Activated CD8-positive, alpha-beta memory T cell treated with anti-CD3 and anti-CD28 coated beads, Interleukin-2, amount 50 U/mL, for 24 hours (primary cell): Measurements from ENCODE around the gene PDE7B.

Source experiments
- DNase-seq: peaks from one replicate; pipeline ENCODE4 v3.0.0-alpha.2; 2020; ENCODE audit errors: extremely low read depth

Gene PDE7B

GRCh38 chr6:135932651-135933050 is 81.2 kb downstream of the PDE7B start:
- DNase-seq = no peak

GRCh38 chr6:135935941-135936601 is 84.6 kb downstream of the PDE7B start:
- DNase-seq = no peak

GRCh38 chr6:135936606-135937005 is 85.1 kb downstream of the PDE7B start:
- DNase-seq = no peak

GRCh38 chr6:135937106-135937505 is 85.6 kb downstream of the PDE7B start:
- no peak for DNase-seq

GRCh38 chr6:135938576-135939207 is 87.2 kb downstream of the PDE7B start:
- no peak for DNase-seq

GRCh38 chr6:135939208-135939591 is 87.7 kb downstream of the PDE7B start:
- DNase-seq = no peak

- no peak for DNase-seq
Measured at GRCh38 chr6:135940616-135941167, 89.2 kb downstream of the PDE7B start.

- DNase-seq = no peak
Measured at GRCh38 chr6:135941275-135942025, 89.9 kb downstream of the PDE7B start.

GRCh38 chr6:135944120-135944519 is 92.6 kb downstream of the PDE7B start:
- no peak for DNase-seq

GRCh38 chr6:135946674-135947073 is 95.2 kb downstream of the PDE7B start:
- DNase-seq = no peak

GRCh38 chr6:135950669-135951068 is 99.2 kb downstream of the PDE7B start:
- no peak for DNase-seq

GRCh38 chr6:135951169-135951568 is 99.7 kb downstream of the PDE7B start:
- DNase-seq = no peak

GRCh38 chr6:135953818-135954217 is 102.3 kb downstream of the PDE7B start:
- no peak for DNase-seq

- no peak for DNase-seq
Measured at GRCh38 chr6:135955099-135955498, 103.6 kb downstream of the PDE7B start.

- DNase-seq = no peak
Measured at GRCh38 chr6:135962731-135963130, 111.2 kb downstream of the PDE7B start.

- no peak for DNase-seq
Measured at GRCh38 chr6:135970750-135971149, 119.2 kb downstream of the PDE7B start.

GRCh38 chr6:135971351-135971750 is 119.8 kb downstream of the PDE7B start:
- no peak for DNase-seq

GRCh38 chr6:135972150-135972549 is 120.6 kb downstream of the PDE7B start:
- no peak for DNase-seq

- DNase-seq = no peak
Measured at GRCh38 chr6:135972586-135972985, 121.1 kb downstream of the PDE7B start.

- DNase-seq = no peak
Measured at GRCh38 chr6:135974426-135974825, 122.9 kb downstream of the PDE7B start.

- no peak for DNase-seq
Measured at GRCh38 chr6:135976585-135976984, 125.1 kb downstream of the PDE7B start.

- DNase-seq = no peak
Measured at GRCh38 chr6:135983093-135983492, 131.6 kb downstream of the PDE7B start.
